ENCODE data around the gene ATXN1.

Gene ATXN1

DNA sequence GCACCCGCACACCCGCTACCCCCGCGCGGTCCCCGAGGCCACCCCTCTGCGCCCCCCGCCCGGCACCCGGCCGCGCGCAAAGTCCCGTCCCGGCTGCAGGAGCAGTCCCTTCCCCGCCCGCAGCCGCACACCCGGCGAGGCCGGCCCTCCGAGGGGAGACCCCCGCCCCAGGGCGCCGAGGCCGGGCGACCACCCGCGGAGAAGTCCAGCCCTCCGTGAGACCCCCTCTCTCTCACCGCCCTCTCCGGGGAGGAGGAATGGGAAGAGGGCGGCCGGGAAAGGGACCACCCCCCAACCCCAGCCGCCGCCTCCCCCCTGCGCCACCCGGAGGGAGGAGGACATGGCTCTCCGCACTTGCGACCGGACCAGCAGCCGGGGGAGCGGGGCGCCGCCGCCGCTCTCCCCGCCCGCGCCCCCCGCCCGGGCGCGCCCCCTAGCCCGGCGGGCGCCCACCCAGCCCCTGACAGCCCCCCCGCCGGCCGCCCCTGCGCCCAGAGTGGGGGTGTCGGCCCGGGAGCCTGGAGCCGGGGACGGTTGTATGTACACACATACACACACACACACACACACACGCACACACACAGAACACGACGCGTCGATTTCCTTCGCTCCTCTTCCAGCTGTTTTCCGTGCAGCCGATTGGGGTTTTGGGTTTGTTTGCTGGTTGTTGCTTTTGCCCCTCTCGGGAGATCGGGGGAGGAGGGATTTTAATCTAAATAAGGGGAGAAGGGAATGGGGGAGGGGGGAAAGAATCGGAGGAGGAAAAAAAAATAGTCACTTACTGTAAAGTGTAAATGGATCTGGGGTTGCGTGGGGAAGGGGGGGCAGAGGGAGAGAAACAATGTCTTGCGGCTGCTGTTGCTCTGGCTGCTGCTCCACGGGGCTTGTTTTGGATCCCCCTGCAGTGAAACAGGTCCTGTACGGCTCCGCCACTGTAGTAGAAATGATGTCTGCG is at the start of gene ATXN1:
TSS of gene ATXN1 (minus strand) at position 945 of the 955 bp plus-strand sequence.
- TF ChIP-seq, protein P1, sequence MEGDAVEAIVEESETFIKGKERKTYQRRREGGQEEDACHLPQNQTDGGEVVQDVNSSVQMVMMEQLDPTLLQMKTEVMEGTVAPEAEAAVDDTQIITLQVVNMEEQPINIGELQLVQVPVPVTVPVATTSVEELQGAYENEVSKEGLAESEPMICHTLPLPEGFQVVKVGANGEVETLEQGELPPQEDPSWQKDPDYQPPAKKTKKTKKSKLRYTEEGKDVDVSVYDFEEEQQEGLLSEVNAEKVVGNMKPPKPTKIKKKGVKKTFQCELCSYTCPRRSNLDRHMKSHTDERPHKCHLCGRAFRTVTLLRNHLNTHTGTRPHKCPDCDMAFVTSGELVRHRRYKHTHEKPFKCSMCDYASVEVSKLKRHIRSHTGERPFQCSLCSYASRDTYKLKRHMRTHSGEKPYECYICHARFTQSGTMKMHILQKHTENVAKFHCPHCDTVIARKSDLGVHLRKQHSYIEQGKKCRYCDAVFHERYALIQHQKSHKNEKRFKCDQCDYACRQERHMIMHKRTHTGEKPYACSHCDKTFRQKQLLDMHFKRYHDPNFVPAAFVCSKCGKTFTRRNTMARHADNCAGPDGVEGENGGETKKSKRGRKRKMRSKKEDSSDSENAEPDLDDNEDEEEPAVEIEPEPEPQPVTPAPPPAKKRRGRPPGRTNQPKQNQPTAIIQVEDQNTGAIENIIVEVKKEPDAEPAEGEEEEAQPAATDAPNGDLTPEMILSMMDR (IDR thresholded peaks at IDR 0.05; ENCODE audit: insufficient read depth, low read length, poor library complexity, severe bottlenecking), result no peak
- Histone ChIP-seq H3K36me3 (ENCODE audit: control insufficient read depth, insufficient read depth, low read length) (no peaks in the 10 kb centered on the region), H3K4me3 (replicated peaks; ENCODE audit: low read depth, low read length) (peak within 1 kb of the TSS; percentile 83), H3K27me3 (replicated peaks; ENCODE audit: control insufficient read depth, insufficient read depth, low read length) (no peaks in the 10 kb centered on the region)
- DNase-seq (ENCODE audit: extremely low read depth, insufficient read length), result no peak

DNA sequence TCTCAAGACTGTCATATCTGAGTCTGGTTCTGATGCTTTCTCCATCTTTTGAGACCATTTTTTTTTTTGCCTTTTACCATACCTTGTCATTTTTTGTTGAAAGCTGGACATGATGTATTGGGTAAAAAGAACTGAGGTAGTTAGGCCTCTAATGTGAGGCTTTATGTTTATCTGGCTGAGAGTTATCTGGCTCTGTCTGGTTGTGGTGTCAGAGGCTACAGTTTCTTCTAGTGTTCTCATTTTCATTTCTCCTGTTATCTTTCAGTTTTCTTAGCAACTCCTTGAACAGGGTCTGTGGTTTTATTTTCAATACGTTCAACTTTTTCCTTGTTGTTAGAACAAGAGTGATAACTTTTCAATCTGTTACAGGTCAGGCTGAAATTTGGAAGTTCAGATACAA is 49.2 kb upstream of the ATXN1 start:
- no peaks in the 10 kb centered on the region for H3K27me3 ChIP-seq (replicated peaks; ENCODE audit: control insufficient read depth, insufficient read depth, low read length)
- H3K36me3 ChIP-seq (ENCODE audit: control insufficient read depth, insufficient read depth, low read length), result no peaks in the 10 kb centered on the region
- DNase-seq (ENCODE audit: extremely low read depth, insufficient read length), result no peak
- no peak overlapping the region for H3K4me3 ChIP-seq (replicated peaks; ENCODE audit: low read depth, low read length)
- TF ChIP-seq, protein P1 (IDR thresholded peaks at IDR 0.05; ENCODE audit: insufficient read depth, low read length, poor library complexity, severe bottlenecking), result no peak

DNA sequence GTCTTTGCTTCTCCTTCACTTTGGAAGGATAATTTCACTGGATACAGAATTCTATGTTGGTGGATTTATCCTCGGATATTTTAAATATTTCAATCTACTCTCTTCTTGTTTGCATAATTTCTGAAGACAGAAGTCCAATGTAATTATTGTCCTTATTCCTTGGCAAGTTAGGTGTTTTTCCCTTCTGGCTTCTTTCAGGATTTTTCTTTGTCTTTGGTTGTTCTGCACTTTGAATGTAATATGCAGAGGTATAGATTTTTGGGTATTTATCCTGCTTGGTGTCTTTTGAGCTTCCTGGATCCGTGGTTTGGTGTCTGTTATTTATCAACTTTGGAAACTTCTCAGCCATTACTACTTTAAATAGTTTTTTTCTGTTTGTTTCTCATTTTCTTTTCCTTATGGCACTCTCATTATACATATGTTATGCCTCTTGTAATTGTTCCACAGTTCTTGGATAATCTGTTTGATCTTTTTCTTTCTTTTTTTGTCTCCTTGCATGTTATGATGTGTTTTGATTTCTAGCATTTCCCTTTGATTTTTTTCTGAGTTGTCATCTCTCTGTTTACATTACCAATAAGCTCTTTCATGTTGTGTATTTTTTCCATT is 48.6 kb upstream of the ATXN1 start:
- no peak overlapping the region for H3K4me3 ChIP-seq (replicated peaks; ENCODE audit: low read depth, low read length)
- DNase-seq (ENCODE audit: extremely low read depth, insufficient read length), result no peak
- H3K36me3 ChIP-seq (ENCODE audit: control insufficient read depth, insufficient read depth, low read length), result no peaks in the 10 kb centered on the region
- TF ChIP-seq, protein P1 (IDR thresholded peaks at IDR 0.05; ENCODE audit: insufficient read depth, low read length, poor library complexity, severe bottlenecking), result no peak
- no peaks in the 10 kb centered on the region for H3K27me3 ChIP-seq (replicated peaks; ENCODE audit: control insufficient read depth, insufficient read depth, low read length)

DNA sequence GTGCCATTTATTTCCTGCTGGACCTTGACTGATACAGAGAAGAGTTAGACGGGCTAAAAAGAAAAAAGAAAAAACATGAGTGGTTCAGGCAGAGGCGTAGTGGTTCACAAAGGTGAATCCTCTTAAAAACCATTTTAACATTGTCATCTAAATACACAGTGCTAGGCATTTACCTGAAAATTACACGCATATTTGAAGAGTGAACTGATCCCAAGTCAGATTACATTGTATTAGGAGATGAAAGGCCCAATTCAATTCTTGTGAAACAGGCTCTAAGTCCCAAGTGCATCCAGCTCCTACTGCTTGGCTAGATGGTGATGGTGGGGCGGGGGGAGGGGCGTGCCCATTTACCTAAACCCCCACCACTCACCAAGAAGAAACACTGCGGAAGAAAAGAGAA is 46.7 kb upstream of the ATXN1 start:
- no peak for DNase-seq (ENCODE audit: extremely low read depth, insufficient read length)
- TF ChIP-seq, protein P1 (IDR thresholded peaks at IDR 0.05; ENCODE audit: insufficient read depth, low read length, poor library complexity, severe bottlenecking), result no peak
- H3K4me3 ChIP-seq (replicated peaks; ENCODE audit: low read depth, low read length), result no peak overlapping the region
- H3K27me3 ChIP-seq (replicated peaks; ENCODE audit: control insufficient read depth, insufficient read depth, low read length), result no peaks in the 10 kb centered on the region
- no peaks in the 10 kb centered on the region for H3K36me3 ChIP-seq (ENCODE audit: control insufficient read depth, insufficient read depth, low read length)

DNA sequence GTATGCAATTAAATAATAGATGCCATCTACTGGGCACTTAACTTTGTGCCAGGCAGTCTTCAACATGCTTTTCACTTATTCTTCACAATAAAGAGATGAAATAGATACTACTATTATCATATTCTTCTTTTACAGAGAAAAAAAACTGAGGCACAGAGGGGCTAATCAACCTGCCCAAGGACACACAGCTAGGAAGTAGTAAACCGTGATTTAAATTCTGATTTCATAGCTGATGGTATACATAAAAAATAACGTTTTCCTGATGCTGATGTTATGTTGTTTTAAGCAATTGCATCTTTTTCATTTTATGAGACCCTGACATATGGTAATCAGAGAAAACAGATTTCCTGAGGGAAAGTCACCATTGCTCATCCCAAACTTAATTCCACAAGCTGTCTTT is 45.1 kb upstream of the ATXN1 start:
- no peaks in the 10 kb centered on the region for H3K27me3 ChIP-seq (replicated peaks; ENCODE audit: control insufficient read depth, insufficient read depth, low read length)
- DNase-seq (ENCODE audit: extremely low read depth, insufficient read length), result no peak
- H3K36me3 ChIP-seq (ENCODE audit: control insufficient read depth, insufficient read depth, low read length), result no peaks in the 10 kb centered on the region
- H3K4me3 ChIP-seq (replicated peaks; ENCODE audit: low read depth, low read length), result no peak overlapping the region
- TF ChIP-seq, protein P1 (IDR thresholded peaks at IDR 0.05; ENCODE audit: insufficient read depth, low read length, poor library complexity, severe bottlenecking), result no peak
